Measurements from ENCODE around the gene CXCR3.
A peak's percentile ranks its signal among the peaks of the same experiment; 100 is the strongest.
"Not testable (repeated sequence)": the region's sequence is repeated elsewhere in the genome, so short reads cannot be mapped to it uniquely, and the experiment has no call there.

CXCR3 gene

DNA sequence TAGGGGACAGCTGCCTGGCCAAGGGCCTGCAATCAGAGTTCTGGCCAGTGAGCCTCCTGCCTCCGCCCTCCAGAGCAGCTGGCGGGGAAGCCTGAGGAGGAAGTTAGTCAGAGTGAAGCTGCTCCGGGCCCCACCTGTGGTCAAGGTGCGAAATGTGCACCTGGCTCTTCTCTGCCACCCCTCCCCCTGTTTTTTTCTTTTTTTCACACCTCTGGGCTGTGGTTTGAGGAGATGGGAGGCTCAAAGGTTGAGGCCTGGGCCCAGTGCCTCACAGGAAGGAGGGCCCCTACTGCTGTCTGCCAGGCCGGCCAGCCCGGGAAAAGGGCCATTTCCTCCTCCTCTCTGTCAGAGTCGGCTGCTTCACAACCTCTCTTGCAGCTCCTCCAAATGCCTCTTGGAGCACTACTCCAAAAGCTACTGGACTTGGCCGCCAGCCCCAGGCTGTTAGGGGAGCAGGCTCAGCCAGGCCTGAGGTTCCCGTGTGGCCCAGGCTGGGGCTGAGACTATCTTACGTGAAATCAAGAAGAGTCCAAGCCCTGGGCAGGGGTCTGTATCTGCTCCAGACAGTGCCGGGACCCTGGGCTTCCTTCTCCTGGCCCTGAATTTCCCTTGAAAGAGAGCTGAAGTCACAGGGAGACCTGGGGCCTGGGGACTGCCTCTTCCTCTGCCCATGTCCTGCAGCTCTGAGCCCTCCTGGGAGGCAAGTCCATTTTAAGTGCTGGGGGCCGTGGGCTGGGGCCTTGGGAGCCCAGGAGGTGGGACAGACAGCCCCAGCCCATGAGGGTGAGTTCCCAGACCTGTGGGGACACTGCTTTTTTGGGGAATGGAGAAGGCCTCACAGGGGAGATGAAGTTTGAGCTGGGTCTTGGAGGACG lies 4.5 kb upstream of the CXCR3 start:
- Mint-ChIP-seq H3K4me3 (peak overlapping the region; percentile 15), H3K9me3 (no peaks in the 10 kb centered on the region), H3K27me3 (no peaks in the 10 kb centered on the region), H3K36me3 (no peaks in the 10 kb centered on the region), H3K27ac (peak overlapping the region; percentile 84), H3K4me1 (peaks cover 60% of the 10 kb centered on the region)
- peak; percentile 80 for ATAC-seq

DNA sequence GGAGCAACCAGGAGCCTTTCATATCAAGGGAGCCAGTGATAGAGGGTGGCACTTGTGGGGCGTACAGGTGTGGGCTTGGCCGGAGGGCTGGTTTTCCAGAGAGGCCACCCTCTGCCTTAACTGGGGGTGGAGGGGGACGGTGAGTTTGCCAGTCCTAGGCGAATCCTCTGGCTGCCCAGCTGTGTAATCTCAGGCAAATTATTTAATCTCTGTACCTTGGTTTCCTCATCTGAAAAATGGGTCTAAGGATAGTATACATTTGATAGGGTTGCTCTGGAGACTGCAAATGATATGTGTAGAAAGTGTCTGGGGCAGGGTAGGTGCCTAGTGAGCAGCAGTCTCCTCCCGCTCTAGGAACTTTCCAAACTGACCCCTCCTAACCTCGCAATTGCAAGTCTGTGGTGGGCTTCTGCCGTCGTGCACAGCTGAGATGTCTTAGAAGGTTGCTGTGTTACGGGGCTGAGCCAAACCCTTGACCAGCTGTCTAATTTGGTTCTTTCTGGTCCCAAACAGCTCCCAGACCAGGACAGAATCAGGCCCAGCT lies 3.8 kb upstream of the CXCR3 start:
- Mint-ChIP-seq H3K36me3 (no peaks in the 10 kb centered on the region), H3K4me1 (peaks cover 67% of the 10 kb centered on the region), H3K27ac (peak overlapping the region; percentile 84)

DNA sequence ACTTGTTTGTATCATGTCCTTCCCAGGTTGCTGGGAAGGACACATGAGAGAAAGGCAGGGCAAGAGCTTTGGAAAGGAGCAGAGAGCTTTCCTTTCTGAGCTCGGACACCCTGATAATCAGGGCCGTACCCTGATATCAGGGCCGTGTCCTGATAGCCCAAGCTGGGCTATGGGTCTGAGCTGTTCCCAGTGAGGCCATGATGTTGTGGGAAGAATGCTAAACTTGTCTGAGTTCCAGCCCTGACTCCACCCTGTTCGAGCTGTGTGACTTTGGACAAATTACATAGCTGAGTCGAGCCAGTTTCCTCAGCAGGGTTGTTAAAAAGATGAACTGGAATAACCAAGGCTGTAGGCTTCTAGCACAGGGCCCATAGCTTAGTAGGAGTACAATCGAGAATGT lies 3.3 kb upstream of the CXCR3 start:
- Mint-ChIP-seq H3K4me1 (peaks cover 68% of the 10 kb centered on the region), H3K4me3 (no peak overlapping the region), H3K9me3 (no peaks in the 10 kb centered on the region), H3K27me3 (no peaks in the 10 kb centered on the region), H3K36me3 (no peaks in the 10 kb centered on the region), H3K27ac (peak overlapping the region; percentile 84)
- no peak for ATAC-seq

More for the DNA sequence above, 3.8 kb upstream of the CXCR3 start:
- Mint-ChIP-seq H3K4me3 (no peak overlapping the region), H3K9me3 (no peaks in the 10 kb centered on the region), H3K27me3 (no peaks in the 10 kb centered on the region)
- ATAC-seq = no peak

DNA sequence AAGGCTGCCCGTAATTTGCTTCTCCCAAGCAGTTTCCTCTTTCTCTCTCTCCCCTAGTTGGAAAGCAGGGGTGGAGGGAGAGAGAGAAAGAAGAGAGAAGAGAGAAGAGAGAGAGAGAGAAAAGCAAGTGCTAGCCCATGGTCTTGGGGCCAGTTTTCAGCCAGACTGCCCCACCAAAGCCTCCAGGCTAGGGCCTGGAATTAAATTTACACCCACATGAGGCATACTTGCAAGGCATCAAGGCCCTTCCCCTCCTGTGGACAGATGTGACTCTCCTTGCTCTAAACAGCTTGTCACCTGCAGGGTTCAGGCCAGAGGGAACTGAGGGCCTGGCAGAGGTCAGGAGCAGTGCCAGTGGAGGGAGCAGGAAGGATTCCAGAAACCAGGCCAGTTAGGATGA lies 1.7 kb upstream of the CXCR3 start:
- Mint-ChIP-seq H3K36me3 (peaks cover 13% of the 10 kb centered on the region), H3K27ac (peak overlapping the region; percentile 84), H3K9me3 (no peaks in the 10 kb centered on the region), H3K27me3 (no peaks in the 10 kb centered on the region), H3K4me1 (peaks cover 78% of the 10 kb centered on the region), H3K4me3 (no peak overlapping the region)
- ATAC-seq = no peak

GRCh38 chrX:71619193-71619592 lies 882 bp upstream of the CXCR3 start:
- Mint-ChIP-seq H3K27ac (peak overlapping the region; percentile 84), H3K4me1 (peaks cover 81% of the 10 kb centered on the region), H3K9me3 (no peaks in the 10 kb centered on the region), H3K36me3 (peaks cover 19% of the 10 kb centered on the region), H3K4me3 (no peak overlapping the region), H3K27me3 (no peaks in the 10 kb centered on the region)
- peak; percentile 49 for ATAC-seq

DNA sequence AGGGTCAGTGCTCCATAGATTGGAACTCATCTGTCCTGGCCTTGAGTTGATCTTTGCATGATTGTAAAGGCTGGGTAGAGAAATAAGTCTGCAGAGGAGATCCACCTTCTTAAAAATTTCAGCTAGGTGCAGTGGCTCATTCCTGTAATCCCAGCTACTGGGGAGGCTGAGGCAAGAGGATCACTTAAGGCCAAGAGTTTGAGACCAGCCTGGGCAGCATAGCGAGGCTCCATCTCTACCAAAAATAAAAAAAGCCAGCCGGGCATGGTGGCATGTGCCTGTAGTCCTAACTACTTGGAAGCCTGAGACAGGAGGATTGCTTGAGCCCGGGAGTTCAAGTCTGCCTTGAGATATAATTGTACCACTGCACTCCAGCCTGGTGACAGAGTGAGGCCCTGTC lies 476 bp upstream of the CXCR3 start:
- Mint-ChIP-seq H3K36me3 (peaks cover 19% of the 10 kb centered on the region), H3K27ac (peak overlapping the region; percentile 84), H3K27me3 (no peaks in the 10 kb centered on the region), H3K4me1 (peaks cover 78% of the 10 kb centered on the region), H3K4me3 (peak overlapping the region; percentile 59), H3K9me3 (no peaks in the 10 kb centered on the region)
- ATAC-seq = no peak

DNA sequence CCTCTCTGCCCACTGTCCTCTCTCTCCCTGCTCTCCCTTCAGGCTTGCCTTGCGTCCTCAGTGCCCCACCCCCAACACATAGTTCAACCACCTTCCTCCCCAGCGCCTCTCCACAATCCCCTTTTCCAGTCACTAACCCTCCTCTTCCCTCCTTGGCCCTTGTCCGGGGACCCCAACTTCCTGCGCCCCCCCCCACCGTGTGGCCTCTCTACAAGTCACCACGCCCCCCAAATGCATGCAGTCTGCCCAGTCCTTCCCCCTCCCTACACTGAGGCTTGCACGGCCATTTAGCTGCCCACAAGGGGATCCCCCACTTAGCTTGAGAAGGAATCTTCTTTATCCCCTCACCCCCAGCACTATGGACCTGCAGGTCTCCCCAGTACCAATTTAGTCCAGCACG lies 569 bp downstream of the CXCR3 start:
- no peaks in the 10 kb centered on the region for H3K9me3 Mint-ChIP-seq
- H3K36me3 Mint-ChIP-seq = peaks cover 24% of the 10 kb centered on the region
- peaks cover 67% of the 10 kb centered on the region for H3K4me1 Mint-ChIP-seq
- peak overlapping the region; percentile 84 for H3K27ac Mint-ChIP-seq
- H3K4me3 Mint-ChIP-seq = peak overlapping the region; percentile 59
- H3K27me3 Mint-ChIP-seq = no peaks in the 10 kb centered on the region
- ATAC-seq = peak; percentile 1

DNA sequence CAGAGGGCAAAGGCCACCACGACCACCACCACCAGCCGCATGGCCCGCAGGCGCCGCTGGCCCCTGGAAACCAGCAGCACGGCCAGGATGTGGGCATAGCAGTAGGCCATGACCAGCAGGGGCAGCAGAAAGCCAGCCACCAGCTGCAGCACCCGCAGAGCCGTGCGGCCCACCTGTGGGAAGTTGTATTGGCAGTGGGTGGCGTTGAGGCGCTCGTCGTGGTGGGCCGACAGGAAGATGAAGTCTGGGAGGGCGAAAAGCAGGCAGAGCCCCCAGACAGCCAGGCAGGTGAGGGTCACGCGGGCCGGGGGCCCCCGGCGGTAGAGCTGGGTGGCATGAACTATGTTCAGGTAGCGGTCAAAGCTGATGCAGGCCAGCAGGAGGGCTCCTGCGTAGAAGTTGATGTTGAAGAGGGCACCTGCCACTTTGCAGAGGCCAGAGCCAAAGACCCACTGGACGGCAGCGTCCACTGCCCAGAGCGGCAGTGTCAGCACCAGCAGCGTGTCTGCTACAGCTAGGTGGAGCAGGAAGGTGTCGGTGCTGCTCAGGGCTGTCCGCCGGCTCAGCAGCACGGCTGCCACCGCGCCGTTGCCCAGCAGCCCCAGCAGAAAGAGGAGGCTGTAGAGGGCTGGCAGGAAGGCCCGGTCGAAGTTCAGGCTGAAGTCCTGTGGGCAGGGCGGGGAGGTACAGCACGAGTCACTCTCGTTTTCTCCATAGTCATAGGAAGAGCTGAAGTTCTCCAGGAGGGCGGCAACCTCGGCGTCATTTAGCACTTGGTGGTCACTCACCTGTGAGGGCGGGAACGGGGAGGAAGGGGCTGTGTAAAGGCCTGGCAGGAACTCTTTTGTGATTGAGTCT lies 1.4 kb downstream of the CXCR3 start:
- Mint-ChIP-seq H3K27ac (peak overlapping the region; percentile 84), H3K9me3 (no peaks in the 10 kb centered on the region), H3K4me1 (peaks cover 63% of the 10 kb centered on the region), H3K27me3 (no peaks in the 10 kb centered on the region), H3K4me3 (peak overlapping the region; percentile 52), H3K36me3 (peaks cover 28% of the 10 kb centered on the region)
- ATAC-seq = no peak

DNA sequence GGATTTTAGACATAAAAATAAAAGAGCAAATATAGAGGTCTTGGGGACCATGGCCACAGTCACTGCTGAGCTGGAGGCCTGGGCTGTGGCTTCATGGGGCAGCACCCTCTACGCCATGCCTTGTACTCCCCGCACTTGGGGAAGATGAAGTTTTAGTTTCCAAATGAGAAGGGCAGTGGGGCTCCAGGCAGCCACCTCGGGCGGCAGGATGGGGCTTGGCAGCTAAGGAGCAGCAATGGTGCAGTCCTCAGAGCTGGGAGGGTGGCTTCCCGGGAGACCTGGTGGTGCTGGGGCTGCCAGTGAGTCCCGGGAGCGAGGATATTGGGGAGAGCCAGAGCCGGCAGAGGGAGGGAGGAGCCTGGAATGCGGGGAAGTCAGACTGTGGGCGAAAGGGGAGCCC lies 2.4 kb downstream of the CXCR3 start:
- Mint-ChIP-seq H3K27me3 (no peaks in the 10 kb centered on the region), H3K4me1 (peaks cover 59% of the 10 kb centered on the region), H3K27ac (peak overlapping the region; percentile 84), H3K4me3 (peak overlapping the region; percentile 69), H3K36me3 (peaks cover 37% of the 10 kb centered on the region), H3K9me3 (no peaks in the 10 kb centered on the region)
- ATAC-seq = peak; percentile 37

GRCh38 chrX:71615056-71615455 lies 3.3 kb downstream of the CXCR3 start:
- Mint-ChIP-seq H3K27ac (peak overlapping the region; percentile 84), H3K4me1 (peaks cover 51% of the 10 kb centered on the region), H3K9me3 (no peaks in the 10 kb centered on the region), H3K27me3 (no peaks in the 10 kb centered on the region), H3K36me3 (peaks cover 41% of the 10 kb centered on the region), H3K4me3 (no peak overlapping the region)
- ATAC-seq = no peak

GRCh38 chrX:71612256-71612655 lies 6.1 kb downstream of the CXCR3 start:
- Mint-ChIP-seq H3K36me3 (peaks cover 67% of the 10 kb centered on the region), H3K27me3 (no peaks in the 10 kb centered on the region), H3K9me3 (no peaks in the 10 kb centered on the region), H3K4me3 (no peak overlapping the region), H3K4me1 (peaks cover 49% of the 10 kb centered on the region), H3K27ac (no peak overlapping the region)
- no peak for ATAC-seq

GRCh38 chrX:71611736-71612135 lies 6.6 kb downstream of the CXCR3 start:
- peaks cover 43% of the 10 kb centered on the region for H3K4me1 Mint-ChIP-seq
- not testable (repeated sequence) for H3K9me3 Mint-ChIP-seq, ATAC-seq, H3K27ac Mint-ChIP-seq, H3K27me3 Mint-ChIP-seq, H3K4me3 Mint-ChIP-seq
- peaks cover 67% of the 10 kb centered on the region for H3K36me3 Mint-ChIP-seq

GRCh38 chrX:71609095-71609750 lies 9.1 kb downstream of the CXCR3 start:
- H3K4me3 Mint-ChIP-seq = no peak overlapping the region
- H3K27me3 Mint-ChIP-seq = no peaks in the 10 kb centered on the region
- no peak for ATAC-seq
- peaks cover 64% of the 10 kb centered on the region for H3K36me3 Mint-ChIP-seq
- H3K27ac Mint-ChIP-seq = peak overlapping the region; percentile 74
- peaks cover 23% of the 10 kb centered on the region for H3K4me1 Mint-ChIP-seq
- no peaks in the 10 kb centered on the region for H3K9me3 Mint-ChIP-seq

DNA sequence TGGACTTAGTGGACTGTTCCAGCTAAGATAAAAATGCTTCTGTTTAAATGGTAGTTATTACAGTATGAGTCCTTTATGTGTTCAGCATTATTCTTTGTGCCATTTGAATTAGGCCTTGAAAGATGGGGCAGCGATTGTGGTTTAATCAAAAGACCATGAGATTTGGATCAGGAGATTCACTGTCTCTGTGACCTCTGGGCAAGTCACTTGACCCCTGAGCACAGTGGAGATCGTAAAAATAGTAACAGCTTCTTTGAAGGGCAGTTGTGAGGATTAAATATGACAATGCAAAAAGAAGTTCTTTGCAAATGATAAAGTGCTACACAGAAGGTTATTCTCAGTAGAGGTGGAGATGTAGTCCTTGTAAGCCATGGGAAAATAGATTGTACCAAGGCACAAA lies 10.8 kb downstream of the CXCR3 start:
- Mint-ChIP-seq H3K4me3 (no peak overlapping the region), H3K9me3 (no peaks in the 10 kb centered on the region), H3K27ac (peak overlapping the region; percentile 74), H3K27me3 (no peaks in the 10 kb centered on the region), H3K4me1 (peaks cover 23% of the 10 kb centered on the region), H3K36me3 (peaks cover 74% of the 10 kb centered on the region)
- ATAC-seq = no peak
